ENCODE measurements around the gene SYT8. TPM values are rescaled to one million over a fixed set of nuclear protein-coding genes. Genes with fewer than 3 reads are reported as not detected.

SYT8 gene
- total and polyA plus RNA-seq, 12 donors: not detected

DNA sequence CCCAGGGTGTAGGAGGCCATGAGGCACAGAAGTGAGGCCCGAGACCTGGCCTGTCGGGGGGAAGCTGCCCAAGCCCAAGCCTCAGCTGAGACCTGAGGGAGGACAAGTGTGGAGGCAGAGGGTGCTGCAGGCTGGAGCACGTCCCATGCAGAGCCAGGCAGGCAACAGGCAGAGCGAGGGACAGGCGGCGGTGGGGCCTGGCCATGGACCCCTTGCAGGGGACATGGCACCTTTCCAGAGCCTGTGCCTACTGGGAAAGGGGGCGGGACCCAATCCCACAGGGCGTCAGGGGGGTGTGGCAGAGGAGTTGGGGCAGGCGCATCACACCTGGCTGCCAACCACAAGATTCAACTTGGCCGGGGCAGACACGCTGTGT is 8.3 kb downstream of the SYT8 start:
- H3K27ac ChIP-seq: peak overlapping the region in 9 of 10 donors; percentile 1 to 80 (median 58)
- no peak overlapping the region for H3K4me3 ChIP-seq
- intact Hi-C loops (cut with DNase I): loop anchor here in 4 of 10 donors (2.0 to 5.0 kb wide), 4 partner anchors 20 to 1471 kb away; no protein-coding TSS in a partner anchor
- 81% methylated on average over 11 of the region's 11 CpGs for WGBS, 2 donors
- H3K27me3 ChIP-seq: no peaks in the 10 kb centered on the region
- peaks cover 5 to 68% (median 36%) of the 10 kb centered on the region in 9 donors for H3K4me1 ChIP-seq
- H3K36me3 ChIP-seq: no peaks in the 10 kb centered on the region
- DNase-seq: peak in 1 of 2 donors; percentile 15
- no peaks in the 10 kb centered on the region for H3K9me3 ChIP-seq
- ATAC-seq: peak in 2 of 8 donors; percentile 1 to 12
- TF ChIP-seq, protein P1, sequence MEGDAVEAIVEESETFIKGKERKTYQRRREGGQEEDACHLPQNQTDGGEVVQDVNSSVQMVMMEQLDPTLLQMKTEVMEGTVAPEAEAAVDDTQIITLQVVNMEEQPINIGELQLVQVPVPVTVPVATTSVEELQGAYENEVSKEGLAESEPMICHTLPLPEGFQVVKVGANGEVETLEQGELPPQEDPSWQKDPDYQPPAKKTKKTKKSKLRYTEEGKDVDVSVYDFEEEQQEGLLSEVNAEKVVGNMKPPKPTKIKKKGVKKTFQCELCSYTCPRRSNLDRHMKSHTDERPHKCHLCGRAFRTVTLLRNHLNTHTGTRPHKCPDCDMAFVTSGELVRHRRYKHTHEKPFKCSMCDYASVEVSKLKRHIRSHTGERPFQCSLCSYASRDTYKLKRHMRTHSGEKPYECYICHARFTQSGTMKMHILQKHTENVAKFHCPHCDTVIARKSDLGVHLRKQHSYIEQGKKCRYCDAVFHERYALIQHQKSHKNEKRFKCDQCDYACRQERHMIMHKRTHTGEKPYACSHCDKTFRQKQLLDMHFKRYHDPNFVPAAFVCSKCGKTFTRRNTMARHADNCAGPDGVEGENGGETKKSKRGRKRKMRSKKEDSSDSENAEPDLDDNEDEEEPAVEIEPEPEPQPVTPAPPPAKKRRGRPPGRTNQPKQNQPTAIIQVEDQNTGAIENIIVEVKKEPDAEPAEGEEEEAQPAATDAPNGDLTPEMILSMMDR (IDR thresholded peaks at IDR 0.05): no peak

- DNase-seq: no peak
- WGBS, 2 donors: 87 to 93% methylated on average over 8 of the region's 8 CpGs
- no peaks in the 10 kb centered on the region for H3K36me3 ChIP-seq
- H3K27ac ChIP-seq: peak overlapping the region in 5 of 10 donors; percentile 4 to 81 (median 43)
- intact Hi-C loops (cut with DNase I): loop anchor here in 4 of 10 donors (2.0 to 5.0 kb wide), 4 partner anchors 19 to 1471 kb away; no protein-coding TSS in a partner anchor
- H3K9me3 ChIP-seq: no peaks in the 10 kb centered on the region
- no peak for ATAC-seq
- H3K27me3 ChIP-seq: no peaks in the 10 kb centered on the region
- peaks cover 5 to 67% (median 31%) of the 10 kb centered on the region in 9 donors for H3K4me1 ChIP-seq
- H3K4me3 ChIP-seq: no peak overlapping the region
- TF ChIP-seq, protein P1 (IDR thresholded peaks at IDR 0.05): no peak
These were observed 9.0 kb downstream of the SYT8 start for GRCh38 chr11:1843796-1844195.

- intact Hi-C loops (cut with DNase I): loop anchor here in 4 of 10 donors (5.0 kb wide), 3 partner anchors 33 to 1472 kb away; no protein-coding TSS in a partner anchor
- Histone ChIP-seq H3K36me3 (no peaks in the 10 kb centered on the region), H3K4me1 (peaks cover 5 to 65% (median 27%) of the 10 kb centered on the region in 9 donors), H3K27me3 (no peaks in the 10 kb centered on the region), H3K27ac (peak overlapping the region in 8 of 10 donors; percentile 4 to 81 (median 44)), H3K4me3 (peak overlapping the region in 1 of 10 donors; percentile 4), H3K9me3 (no peaks in the 10 kb centered on the region)
- peak in 7 of 8 donors; percentile 24 to 75 (median 47) for ATAC-seq
- DNase-seq: peak; percentile 54 to 56
- WGBS, 2 donors: 47 to 62% methylated on average over 23 of the region's 23 CpGs
- TF ChIP-seq, protein P1 (IDR thresholded peaks at IDR 0.05): no peak
These were observed 9.7 kb downstream of the SYT8 start for GRCh38 chr11:1844221-1845094.

- H3K4me1 ChIP-seq: peaks cover 5 to 65% (median 21%) of the 10 kb centered on the region in 9 donors
- WGBS, 2 donors: 85 to 100% methylated on average over 1 of the region's 1 CpG
- peak overlapping the region in 6 of 10 donors; percentile 22 to 81 (median 53) for H3K27ac ChIP-seq
- intact Hi-C loops (cut with DNase I): no loop called here
- no peak overlapping the region for H3K4me3 ChIP-seq
- TF ChIP-seq, protein P1 (IDR thresholded peaks at IDR 0.05): no peak
- no peaks in the 10 kb centered on the region for H3K36me3 ChIP-seq
- DNase-seq (no peak), ATAC-seq (no peak)
- no peaks in the 10 kb centered on the region for H3K9me3 ChIP-seq
- H3K27me3 ChIP-seq: no peaks in the 10 kb centered on the region
These were observed 10.3 kb downstream of the SYT8 start for GRCh38 chr11:1845095-1845429.

All from heart right ventricle (tissue), 16 donors.